HEK293T (cell line): ENCODE data around the gene XRCC2.

Experiments
- CTCF ChIA-PET: fragments of 350-600 bp; formaldehyde crosslinking; extraction: SDS; loops from one replicate; lab custom pipeline; 2021; ENCODE audit warnings: antibody characterized with exemption, inconsistent platforms; lab: Yijun Ruan, JAX
- POLR2A ChIA-PET: fragments of 350-600 bp; formaldehyde crosslinking; extraction: SDS; loops from one replicate; lab custom pipeline; 2020; ENCODE audit warnings: antibody characterized with exemption, inconsistent platforms; lab: Yijun Ruan, JAX
- DNase-seq: peaks from one replicate; pipeline ENCODE4 v3.0.0; 2012; ENCODE audit warnings: mixed read lengths; ENCODE audit errors: extremely low spot score
- ELF4 ChIP-seq: fragments of 450-650 bp; IDR thresholded peaks from 2 replicates; pipeline ENCODE4 v1.6.1; 2017; ENCODE audit warnings: antibody characterized with exemption
- LEF1 ChIP-seq: fragments of 450-650 bp; IDR thresholded peaks from 2 replicates; pipeline ENCODE4 v1.6.1; 2017; ENCODE audit warnings: mild to moderate bottlenecking, borderline replicate concordance
- ZNF384 ChIP-seq: fragments of 450-650 bp; IDR thresholded peaks from 2 replicates; pipeline ENCODE4 v1.6.1; 2016

The XRCC2 gene

DNA sequence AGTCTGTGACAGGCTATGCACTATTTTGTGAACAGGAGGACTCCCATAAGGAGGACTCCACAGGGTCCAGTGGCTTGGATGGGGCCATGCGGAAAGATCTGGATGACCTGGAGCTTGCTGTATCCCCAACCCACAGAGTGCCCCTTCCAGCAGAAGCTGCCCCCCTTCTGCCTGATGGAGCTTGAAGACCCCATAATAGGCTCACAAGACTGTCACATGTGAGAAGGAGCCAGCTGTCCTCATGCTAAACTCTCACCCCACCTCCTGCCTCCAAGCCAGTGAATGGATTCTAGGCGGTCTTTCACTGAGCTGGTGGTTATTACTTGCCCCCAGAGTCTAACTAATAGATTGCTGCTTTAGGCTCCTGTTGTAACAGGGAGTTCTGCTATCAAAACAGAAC, 79.1 kb downstream of the XRCC2 start:
- no peak for DNase-seq
- TF ChIP-seq ELF4 = no peak
- no peak for TF ChIP-seq LEF1
- no peak for TF ChIP-seq ZNF384
- CTCF ChIA-PET = interaction anchor here (0.7 kb wide), 1 partner anchor 246 kb away, joined by 8 read pairs; no protein-coding TSS in a partner anchor
- POLR2A ChIA-PET = no interaction called here
